Memory B cell (primary cell): ENCODE results near the gene ZNF444.
"Not testable (repeated sequence)": the region's sequence is repeated elsewhere in the genome, so short reads cannot be mapped to it uniquely, and the experiment has no call there.

Source experiments
- ATAC-seq: fragments of 150-1000 bp; cut with Tn5 transposase; 2 replicates; pipeline ENCODE4 v1.10.0; 2021; ENCODE audit warnings: low read depth, mild to moderate bottlenecking, moderate library complexity
- DNase-seq, 2 donors: peaks; one replicate each; pipeline ENCODE4 v3.0.0; 2022; ENCODE audit warnings: low spot score in 2 of 2
- H3K27ac Mint-ChIP-seq: one replicate; pipeline ENCODE4 v1.8.0; 2022; ENCODE audit warnings: mild to moderate bottlenecking, moderate library complexity, mixed read lengths
- H3K27me3 Mint-ChIP-seq: one replicate; pipeline ENCODE4 v1.8.0; 2022; ENCODE audit warnings: mixed read lengths
- H3K36me3 Mint-ChIP-seq: one replicate; pipeline ENCODE4 v1.8.0; 2022; ENCODE audit warnings: mild to moderate bottlenecking, mixed read lengths
- H3K4me1 Mint-ChIP-seq: one replicate; pipeline ENCODE4 v1.8.0; 2022; ENCODE audit warnings: mixed read lengths
- H3K4me3 Mint-ChIP-seq: one replicate; pipeline ENCODE4 v1.8.0; 2022; ENCODE audit warnings: mild to moderate bottlenecking, moderate library complexity, mixed read lengths
- H3K9me3 Mint-ChIP-seq: one replicate; pipeline ENCODE4 v1.8.0; 2022; ENCODE audit warnings: mixed read lengths

ZNF444 gene

GRCh38 chr19:56176310-56176709, 35.2 kb downstream of the ZNF444 start:
- not testable (repeated sequence) for H3K4me3 Mint-ChIP-seq, H3K4me1 Mint-ChIP-seq, H3K36me3 Mint-ChIP-seq, H3K9me3 Mint-ChIP-seq, H3K27ac Mint-ChIP-seq, DNase-seq, ATAC-seq
- peaks cover 13% of the 10 kb centered on the region for H3K27me3 Mint-ChIP-seq

- no peaks in the 10 kb centered on the region for H3K9me3 Mint-ChIP-seq
- no peak overlapping the region for H3K27ac Mint-ChIP-seq
- H3K27me3 Mint-ChIP-seq: peaks cover 14% of the 10 kb centered on the region
- H3K4me1 Mint-ChIP-seq: peaks cover 4% of the 10 kb centered on the region
- DNase-seq: no peak
- no peak overlapping the region for H3K4me3 Mint-ChIP-seq
- no peaks in the 10 kb centered on the region for H3K36me3 Mint-ChIP-seq
- no peak for ATAC-seq
Measured at GRCh38 chr19:56176881-56177280, 35.8 kb downstream of the ZNF444 start.

GRCh38 chr19:56177564-56178243, 36.6 kb downstream of the ZNF444 start:
- Mint-ChIP-seq H3K4me1 (peaks cover 2% of the 10 kb centered on the region), H3K4me3 (no peak overlapping the region), H3K27me3 (peaks cover 13% of the 10 kb centered on the region), H3K36me3 (no peaks in the 10 kb centered on the region), H3K9me3 (no peaks in the 10 kb centered on the region), H3K27ac (no peak overlapping the region)
- DNase-seq: no peak
- no peak for ATAC-seq

GRCh38 chr19:56189785-56190184, 48.7 kb downstream of the ZNF444 start:
- Mint-ChIP-seq H3K9me3 (no peaks in the 10 kb centered on the region), H3K36me3 (no peaks in the 10 kb centered on the region), H3K27ac (no peak overlapping the region), H3K27me3 (peaks cover 4% of the 10 kb centered on the region), H3K4me1 (no peaks in the 10 kb centered on the region), H3K4me3 (no peak overlapping the region)
- ATAC-seq (no peak), DNase-seq (no peak)

- no peak overlapping the region for H3K4me3 Mint-ChIP-seq
- H3K4me1 Mint-ChIP-seq: no peaks in the 10 kb centered on the region
- peaks cover 4% of the 10 kb centered on the region for H3K27me3 Mint-ChIP-seq
- no peaks in the 10 kb centered on the region for H3K9me3 Mint-ChIP-seq
- H3K36me3 Mint-ChIP-seq: no peaks in the 10 kb centered on the region
- H3K27ac Mint-ChIP-seq: no peak overlapping the region
- DNase-seq (no peak), ATAC-seq (no peak)
Measured at GRCh38 chr19:56191115-56191514, 50.0 kb downstream of the ZNF444 start.

GRCh38 chr19:56191711-56192110, 50.6 kb downstream of the ZNF444 start:
- H3K4me3 Mint-ChIP-seq: no peak overlapping the region
- no peaks in the 10 kb centered on the region for H3K4me1 Mint-ChIP-seq
- peaks cover 4% of the 10 kb centered on the region for H3K27me3 Mint-ChIP-seq
- DNase-seq (no peak), ATAC-seq (no peak)
- no peaks in the 10 kb centered on the region for H3K9me3 Mint-ChIP-seq
- no peaks in the 10 kb centered on the region for H3K36me3 Mint-ChIP-seq
- no peak overlapping the region for H3K27ac Mint-ChIP-seq

GRCh38 chr19:56193981-56194640, 53.0 kb downstream of the ZNF444 start:
- DNase-seq (no peak), ATAC-seq (no peak)
- no peaks in the 10 kb centered on the region for H3K9me3 Mint-ChIP-seq
- no peak overlapping the region for H3K4me3 Mint-ChIP-seq
- H3K27me3 Mint-ChIP-seq: peaks cover 1% of the 10 kb centered on the region
- no peaks in the 10 kb centered on the region for H3K36me3 Mint-ChIP-seq
- H3K27ac Mint-ChIP-seq: no peak overlapping the region
- no peaks in the 10 kb centered on the region for H3K4me1 Mint-ChIP-seq

GRCh38 chr19:56197646-56198045, 56.6 kb downstream of the ZNF444 start, which contains the start of gene ZSCAN5B:
Gene ZSCAN5B, minus strand, starts transcription at chr19:56197783. Its CDS starts 4,731 bp downstream, at chr19:56193052.
- H3K4me3 Mint-ChIP-seq, H3K27me3 Mint-ChIP-seq, ATAC-seq: not testable (repeated sequence)

GRCh38 chr19:56199687-56200086, 58.6 kb downstream of the ZNF444 start:
- no peaks in the 10 kb centered on the region for H3K36me3 Mint-ChIP-seq
- ATAC-seq (no peak), DNase-seq (no peak)
- H3K4me1 Mint-ChIP-seq: no peaks in the 10 kb centered on the region
- no peak overlapping the region for H3K27ac Mint-ChIP-seq
- no peaks in the 10 kb centered on the region for H3K9me3 Mint-ChIP-seq
- no peaks in the 10 kb centered on the region for H3K27me3 Mint-ChIP-seq
- no peak overlapping the region for H3K4me3 Mint-ChIP-seq

More at GRCh38 chr19:56197646-56198045, 56.6 kb downstream of the ZNF444 start, which contains the start of gene ZSCAN5B:
- not testable (repeated sequence) for H3K27ac Mint-ChIP-seq, DNase-seq, H3K9me3 Mint-ChIP-seq, H3K4me1 Mint-ChIP-seq, H3K36me3 Mint-ChIP-seq

GRCh38 chr19:56201973-56202372, 60.9 kb downstream of the ZNF444 start, which contains the start of gene ZSCAN5C:
Gene ZSCAN5C, plus strand, starts transcription at chr19:56202273. Its CDS starts 3,641 bp downstream, at chr19:56205914.
- no peak within 1 kb of the TSS for H3K27ac Mint-ChIP-seq
- no peak for ATAC-seq
- H3K4me3 Mint-ChIP-seq: no peak within 1 kb of the TSS
- DNase-seq: no peak
- no peaks in the 10 kb centered on the region for H3K36me3 Mint-ChIP-seq
- H3K27me3 Mint-ChIP-seq: peaks cover 2% of the 10 kb centered on the region
- H3K9me3 Mint-ChIP-seq: no peaks in the 10 kb centered on the region
- H3K4me1 Mint-ChIP-seq: no peaks in the 10 kb centered on the region

- H3K27ac Mint-ChIP-seq: not testable (repeated sequence)
Measured at GRCh38 chr19:56207581-56207980, 66.5 kb downstream of the ZNF444 start.

GRCh38 chr19:56209091-56209490, 68.0 kb downstream of the ZNF444 start:
- Mint-ChIP-seq H3K27me3 (peaks cover 6% of the 10 kb centered on the region), H3K36me3 (no peaks in the 10 kb centered on the region), H3K4me1 (no peaks in the 10 kb centered on the region)

More at GRCh38 chr19:56207581-56207980, 66.5 kb downstream of the ZNF444 start:
- not testable (repeated sequence) for H3K4me1 Mint-ChIP-seq, H3K4me3 Mint-ChIP-seq, H3K27me3 Mint-ChIP-seq, ATAC-seq, H3K36me3 Mint-ChIP-seq, H3K9me3 Mint-ChIP-seq, DNase-seq

GRCh38 chr19:56210036-56210435, 68.9 kb downstream of the ZNF444 start:
- not testable (repeated sequence) for H3K4me3 Mint-ChIP-seq, H3K4me1 Mint-ChIP-seq, ATAC-seq, DNase-seq, H3K9me3 Mint-ChIP-seq, H3K27me3 Mint-ChIP-seq, H3K36me3 Mint-ChIP-seq, H3K27ac Mint-ChIP-seq

More at GRCh38 chr19:56209091-56209490, 68.0 kb downstream of the ZNF444 start:
- no peak for DNase-seq
- H3K4me3 Mint-ChIP-seq: no peak overlapping the region
- ATAC-seq: no peak
- H3K9me3 Mint-ChIP-seq: no peaks in the 10 kb centered on the region
- no peak overlapping the region for H3K27ac Mint-ChIP-seq
